Tibial artery (tissue), 4 donors: ENCODE results near the gene CD63.

ENCODE experiments used
- DNase-seq, 2 donors: peaks; one replicate each; pipeline ENCODE4 v3.0.0-alpha.2; 2019
- H3K27ac ChIP-seq, 2 donors: fragments of 200-600 bp; sonication (generic) in 1 of 2; 1 replicate in 1 of 2; 2 replicates in 1 of 2; pipeline ENCODE4 v1.5.1; 2018 to 2019; ENCODE audit warnings: mild to moderate bottlenecking in 1 of 2
- H3K27me3 ChIP-seq, 2 donors: fragments of 200-600 bp; sonication (generic) in 1 of 2; one replicate each; pipeline versions ENCODE4 v1.5.1 to v1.6.0; 2016 to 2019
- H3K36me3 ChIP-seq, 3 donors: fragments of 200-600 bp; sonication (generic) in 2 of 3; one replicate each; pipeline ENCODE4 v1.5.1; 2016 to 2019; ENCODE audit warnings: mild to moderate bottlenecking in 2 of 3
- H3K4me1 ChIP-seq, 4 donors: fragments of 200-600 bp; sonication (generic) in 2 of 4; 1 replicate in 3 of 4; 2 replicates in 1 of 4; pipeline ENCODE4 v1.5.1; 2016 to 2019
- H3K4me3 ChIP-seq, 2 donors: fragments of 200-600 bp; sonication (generic) in 1 of 2; 1 replicate in 1 of 2; 2 replicates in 1 of 2; pipeline ENCODE4 v1.5.1; 2018 to 2019; ENCODE audit warnings: mild to moderate bottlenecking in 2 of 2
- H3K9me3 ChIP-seq, 3 donors: fragments of 200-600 bp; sonication (generic) in 1 of 3; one replicate each; pipeline ENCODE4 v1.5.1; 2016 to 2019
- intact Hi-C: fragments of 100-400 bp; cut with DNase I; formaldehyde crosslinking; loops from one replicate; pipeline ENCODE4 v1.15.0; 2023; ENCODE audit warnings: low total_unique reads
- TF ChIP-seq, protein P1 (sequence below), 2 experiments: fragments of 200-600 bp in 1 of 2; fragments of 450-650 bp in 1 of 2; IDR thresholded peaks; one replicate each; pipeline ENCODE4 v1.5.1; 2017 to 2019; ENCODE audit warnings: antibody characterized with exemption in 2 of 2, mild to moderate bottlenecking in 1 of 2, moderate library complexity in 1 of 2

The CD63 gene

DNA sequence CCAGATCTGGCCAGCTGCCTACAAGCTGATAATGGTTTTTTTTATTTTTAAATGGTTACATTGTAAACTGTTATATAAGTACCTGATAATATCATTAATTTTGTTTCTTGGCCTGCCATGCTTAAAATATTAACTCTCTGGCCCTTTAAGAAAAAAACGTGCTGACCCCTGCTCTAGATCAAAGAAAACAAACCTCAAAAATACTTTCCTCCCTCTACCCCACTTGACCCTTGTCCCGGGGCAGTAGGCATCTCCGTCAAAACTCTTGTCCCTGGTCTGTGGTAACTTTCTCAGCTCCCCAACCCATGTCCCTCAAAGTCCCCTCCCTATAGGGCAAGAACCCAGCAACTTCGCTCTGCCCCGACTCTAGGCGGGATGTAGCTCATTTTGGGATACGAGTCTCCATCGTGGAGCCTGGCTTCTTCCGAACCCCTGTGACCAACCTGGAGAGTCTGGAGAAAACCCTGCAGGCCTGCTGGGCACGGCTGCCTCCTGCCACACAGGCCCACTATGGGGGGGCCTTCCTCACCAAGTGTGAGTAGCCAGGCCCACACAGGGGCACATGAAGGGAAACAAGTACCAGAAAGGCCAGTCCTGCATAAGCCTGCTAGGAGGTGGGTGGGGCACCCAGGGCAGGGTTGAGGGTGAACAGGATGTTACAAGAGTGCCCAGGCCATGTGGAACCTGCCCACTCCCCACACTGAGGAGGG lies 5.1 kb downstream of the CD63 start:
- no peak for DNase-seq
- TF ChIP-seq, protein P1, sequence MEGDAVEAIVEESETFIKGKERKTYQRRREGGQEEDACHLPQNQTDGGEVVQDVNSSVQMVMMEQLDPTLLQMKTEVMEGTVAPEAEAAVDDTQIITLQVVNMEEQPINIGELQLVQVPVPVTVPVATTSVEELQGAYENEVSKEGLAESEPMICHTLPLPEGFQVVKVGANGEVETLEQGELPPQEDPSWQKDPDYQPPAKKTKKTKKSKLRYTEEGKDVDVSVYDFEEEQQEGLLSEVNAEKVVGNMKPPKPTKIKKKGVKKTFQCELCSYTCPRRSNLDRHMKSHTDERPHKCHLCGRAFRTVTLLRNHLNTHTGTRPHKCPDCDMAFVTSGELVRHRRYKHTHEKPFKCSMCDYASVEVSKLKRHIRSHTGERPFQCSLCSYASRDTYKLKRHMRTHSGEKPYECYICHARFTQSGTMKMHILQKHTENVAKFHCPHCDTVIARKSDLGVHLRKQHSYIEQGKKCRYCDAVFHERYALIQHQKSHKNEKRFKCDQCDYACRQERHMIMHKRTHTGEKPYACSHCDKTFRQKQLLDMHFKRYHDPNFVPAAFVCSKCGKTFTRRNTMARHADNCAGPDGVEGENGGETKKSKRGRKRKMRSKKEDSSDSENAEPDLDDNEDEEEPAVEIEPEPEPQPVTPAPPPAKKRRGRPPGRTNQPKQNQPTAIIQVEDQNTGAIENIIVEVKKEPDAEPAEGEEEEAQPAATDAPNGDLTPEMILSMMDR (IDR thresholded peaks at IDR 0.05) = no peak
- Histone ChIP-seq H3K4me1 (peaks cover 5 to 88% (median 73%) of the 10 kb centered on the region in 4 donors), H3K36me3 (peaks cover 24 to 38% (median 35%) of the 10 kb centered on the region in 3 donors), H3K27ac (peak overlapping the region; percentile 58 to 98), H3K9me3 (no peaks in the 10 kb centered on the region), H3K4me3 (no peak overlapping the region), H3K27me3 (no peaks in the 10 kb centered on the region)
- intact Hi-C loops = loop anchor here (5.0 kb wide), 1 partner anchor 41 kb away; a partner anchor contains a TSS

DNA sequence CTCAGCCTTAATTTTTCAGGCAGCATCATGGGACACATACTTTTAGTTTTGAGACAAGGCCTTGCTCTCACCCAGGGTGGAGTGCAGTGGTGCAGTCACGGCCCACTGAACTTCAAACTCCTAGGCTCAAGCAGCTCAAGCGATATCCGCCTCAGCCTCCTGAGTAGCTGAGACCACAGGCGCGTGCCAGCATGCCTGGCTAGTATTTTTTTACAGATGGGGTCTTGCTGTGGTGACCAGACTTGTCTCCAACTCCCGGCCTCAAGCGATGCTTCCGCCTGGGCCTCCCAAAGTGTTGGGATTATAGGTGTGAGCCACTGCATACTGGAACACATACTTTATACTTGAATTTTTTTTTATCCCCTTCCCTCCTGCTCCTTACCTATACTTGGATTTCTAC lies 5.9 kb downstream of the CD63 start:
- no peaks in the 10 kb centered on the region for H3K9me3 ChIP-seq
- peak overlapping the region; percentile 96 to 98 for H3K27ac ChIP-seq
- peaks cover 5 to 95% (median 80%) of the 10 kb centered on the region in 4 donors for H3K4me1 ChIP-seq
- peaks cover 24 to 38% (median 35%) of the 10 kb centered on the region in 3 donors for H3K36me3 ChIP-seq
- no peaks in the 10 kb centered on the region for H3K27me3 ChIP-seq
- no peak for DNase-seq
- intact Hi-C loops = loop anchor here (5.0 kb wide), 1 partner anchor 41 kb away; a partner anchor contains a TSS
- TF ChIP-seq, protein P1 (IDR thresholded peaks at IDR 0.05) = no peak
- H3K4me3 ChIP-seq = no peak overlapping the region

DNA sequence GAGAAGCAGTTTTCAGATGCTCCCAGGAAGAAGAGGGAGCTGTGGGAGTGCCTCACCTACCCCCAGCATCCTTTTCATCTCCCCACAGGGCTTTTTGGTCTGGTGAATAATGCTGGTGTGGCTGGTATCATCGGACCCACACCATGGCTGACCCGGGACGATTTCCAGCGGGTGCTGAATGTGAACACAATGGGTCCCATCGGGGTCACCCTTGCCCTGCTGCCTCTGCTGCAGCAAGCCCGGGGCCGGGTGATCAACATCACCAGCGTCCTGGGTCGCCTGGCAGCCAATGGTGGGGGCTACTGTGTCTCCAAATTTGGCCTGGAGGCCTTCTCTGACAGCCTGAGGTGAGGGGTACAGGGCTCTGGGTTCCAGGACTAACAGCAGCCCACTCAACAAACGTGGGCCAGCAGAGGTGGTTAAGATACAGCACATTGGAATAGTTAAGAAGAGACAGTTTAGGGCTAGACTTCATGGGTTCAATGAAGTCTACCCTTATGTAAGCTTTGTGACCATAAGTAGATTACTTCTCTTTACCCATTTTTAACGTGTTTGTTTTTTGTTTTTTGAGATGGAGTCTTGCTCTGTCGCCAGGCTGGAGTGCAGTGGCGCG lies 7.1 kb downstream of the CD63 start:
- no peak for DNase-seq
- TF ChIP-seq, protein P1 (IDR thresholded peaks at IDR 0.05) = no peak
- Histone ChIP-seq H3K9me3 (no peaks in the 10 kb centered on the region), H3K4me3 (peak overlapping the region; percentile 15 to 20), H3K27me3 (no peaks in the 10 kb centered on the region), H3K4me1 (peaks cover 5 to 97% (median 81%) of the 10 kb centered on the region in 4 donors), H3K36me3 (peaks cover 19 to 31% (median 30%) of the 10 kb centered on the region in 3 donors), H3K27ac (peak overlapping the region; percentile 96 to 98)
- intact Hi-C loops = loop anchor here (5.0 kb wide), 1 partner anchor 39 kb away; a partner anchor contains a TSS

DNA sequence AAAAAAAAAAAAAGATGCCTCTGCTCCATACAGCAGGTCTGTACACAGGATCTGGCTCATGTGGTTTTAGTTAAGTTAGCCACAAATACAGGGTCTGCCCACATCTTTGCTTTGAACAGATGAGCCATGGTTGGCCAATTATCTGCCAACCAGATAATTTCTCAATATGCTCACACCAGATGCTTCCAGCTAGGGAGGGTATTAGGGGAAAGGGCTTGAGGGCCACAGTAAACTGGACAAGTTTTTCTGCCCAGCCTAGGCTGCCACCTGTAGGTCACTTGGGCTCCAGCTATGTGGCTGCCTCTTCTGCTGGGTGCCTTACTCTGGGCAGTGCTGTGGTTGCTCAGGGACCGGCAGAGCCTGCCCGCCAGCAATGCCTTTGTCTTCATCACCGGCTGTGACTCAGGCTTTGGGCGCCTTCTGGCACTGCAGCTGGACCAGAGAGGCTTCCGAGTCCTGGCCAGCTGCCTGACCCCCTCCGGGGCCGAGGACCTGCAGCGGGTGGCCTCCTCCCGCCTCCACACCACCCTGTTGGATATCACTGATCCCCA lies 7.8 kb downstream of the CD63 start:
- Histone ChIP-seq H3K9me3 (no peaks in the 10 kb centered on the region), H3K4me1 (peaks cover 5 to 92% (median 78%) of the 10 kb centered on the region in 4 donors), H3K4me3 (peak overlapping the region; percentile 15 to 42), H3K36me3 (peaks cover 13 to 24% (median 22%) of the 10 kb centered on the region in 3 donors), H3K27me3 (no peaks in the 10 kb centered on the region), H3K27ac (peak overlapping the region; percentile 96 to 98)
- peak; percentile 86 to 96 for DNase-seq
- intact Hi-C loops = loop anchor here (5.0 kb wide), 1 partner anchor 39 kb away; a partner anchor contains a TSS
- TF ChIP-seq, protein P1 (IDR thresholded peaks at IDR 0.05) = peak; percentile 72 to 75

DNA sequence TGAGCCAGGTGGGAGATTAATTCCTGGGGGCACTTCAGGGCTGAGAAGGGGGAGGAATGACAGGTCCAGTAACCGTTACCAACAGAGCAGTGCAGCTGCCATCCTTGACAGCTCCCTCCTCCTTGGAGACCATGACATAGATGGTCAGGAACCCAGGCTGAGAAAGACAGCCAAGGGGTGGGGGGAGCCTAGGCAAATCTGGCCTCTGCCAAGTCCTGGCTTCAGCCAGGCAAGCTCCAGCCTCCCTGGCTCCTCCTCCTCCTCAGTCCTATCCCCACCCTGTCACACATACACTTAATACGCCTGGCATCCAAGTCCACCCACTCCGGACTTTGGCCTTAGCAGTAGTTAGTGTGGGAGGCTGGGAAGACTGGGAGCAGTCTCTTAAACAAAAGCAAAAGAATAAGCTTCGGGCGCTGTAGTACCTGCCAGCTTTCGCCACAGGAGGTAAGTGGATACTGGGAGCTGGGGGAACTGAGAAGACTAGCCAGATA lies 8.7 kb downstream of the CD63 start, which contains the start of gene RDH5:
Gene RDH5, plus strand, starts transcription at position 323 of the 494 bp plus-strand sequence. CDS start 792 bp downstream, outside the sequence.
- intact Hi-C loops = loop anchor here (5.0 kb wide), 1 partner anchor 38 kb away; a partner anchor contains a TSS
- Histone ChIP-seq H3K9me3 (no peaks in the 10 kb centered on the region), H3K4me1 (peaks cover 5 to 90% (median 80%) of the 10 kb centered on the region in 4 donors), H3K4me3 (peak within 1 kb of the TSS; percentile 33 to 42), H3K27ac (peak within 1 kb of the TSS; percentile 96 to 98), H3K36me3 (peaks cover 4 to 16% (median 14%) of the 10 kb centered on the region in 3 donors), H3K27me3 (no peaks in the 10 kb centered on the region)
- peak; percentile 76 to 95 for DNase-seq
- TF ChIP-seq, protein P1 (IDR thresholded peaks at IDR 0.05) = no peak
